ENCODE results near the gene WASHC2A.
"Not testable (repeated sequence)": the region's sequence is repeated elsewhere in the genome, so short reads cannot be mapped to it uniquely, and the experiment has no call there.

The WASHC2A gene, protein sequence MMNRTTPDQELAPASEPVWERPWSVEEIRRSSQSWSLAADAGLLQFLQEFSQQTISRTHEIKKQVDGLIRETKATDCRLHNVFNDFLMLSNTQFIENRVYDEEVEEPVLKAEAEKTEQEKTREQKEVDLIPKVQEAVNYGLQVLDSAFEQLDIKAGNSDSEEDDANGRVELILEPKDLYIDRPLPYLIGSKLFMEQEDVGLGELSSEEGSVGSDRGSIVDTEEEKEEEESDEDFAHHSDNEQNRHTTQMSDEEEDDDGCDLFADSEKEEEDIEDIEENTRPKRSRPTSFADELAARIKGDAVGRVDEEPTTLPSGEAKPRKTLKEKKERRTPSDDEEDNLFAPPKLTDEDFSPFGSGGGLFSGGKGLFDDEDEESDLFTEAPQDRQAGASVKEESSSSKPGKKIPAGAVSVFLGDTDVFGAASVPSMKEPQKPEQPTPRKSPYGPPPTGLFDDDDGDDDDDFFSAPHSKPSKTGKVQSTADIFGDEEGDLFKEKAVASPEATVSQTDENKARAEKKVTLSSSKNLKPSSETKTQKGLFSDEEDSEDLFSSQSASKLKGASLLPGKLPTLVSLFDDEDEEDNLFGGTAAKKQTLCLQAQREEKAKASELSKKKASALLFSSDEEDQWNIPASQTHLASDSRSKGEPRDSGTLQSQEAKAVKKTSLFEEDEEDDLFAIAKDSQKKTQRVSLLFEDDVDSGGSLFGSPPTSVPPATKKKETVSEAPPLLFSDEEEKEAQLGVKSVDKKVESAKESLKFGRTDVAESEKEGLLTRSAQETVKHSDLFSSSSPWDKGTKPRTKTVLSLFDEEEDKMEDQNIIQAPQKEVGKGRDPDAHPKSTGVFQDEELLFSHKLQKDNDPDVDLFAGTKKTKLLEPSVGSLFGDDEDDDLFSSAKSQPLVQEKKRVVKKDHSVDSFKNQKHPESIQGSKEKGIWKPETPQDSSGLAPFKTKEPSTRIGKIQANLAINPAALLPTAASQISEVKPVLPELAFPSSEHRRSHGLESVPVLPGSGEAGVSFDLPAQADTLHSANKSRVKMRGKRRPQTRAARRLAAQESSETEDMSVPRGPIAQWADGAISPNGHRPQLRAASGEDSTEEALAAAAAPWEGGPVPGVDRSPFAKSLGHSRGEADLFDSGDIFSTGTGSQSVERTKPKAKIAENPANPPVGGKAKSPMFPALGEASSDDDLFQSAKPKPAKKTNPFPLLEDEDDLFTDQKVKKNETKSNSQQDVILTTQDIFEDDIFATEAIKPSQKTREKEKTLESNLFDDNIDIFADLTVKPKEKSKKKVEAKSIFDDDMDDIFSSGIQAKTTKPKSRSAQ (N-terminal part only)

DNA sequence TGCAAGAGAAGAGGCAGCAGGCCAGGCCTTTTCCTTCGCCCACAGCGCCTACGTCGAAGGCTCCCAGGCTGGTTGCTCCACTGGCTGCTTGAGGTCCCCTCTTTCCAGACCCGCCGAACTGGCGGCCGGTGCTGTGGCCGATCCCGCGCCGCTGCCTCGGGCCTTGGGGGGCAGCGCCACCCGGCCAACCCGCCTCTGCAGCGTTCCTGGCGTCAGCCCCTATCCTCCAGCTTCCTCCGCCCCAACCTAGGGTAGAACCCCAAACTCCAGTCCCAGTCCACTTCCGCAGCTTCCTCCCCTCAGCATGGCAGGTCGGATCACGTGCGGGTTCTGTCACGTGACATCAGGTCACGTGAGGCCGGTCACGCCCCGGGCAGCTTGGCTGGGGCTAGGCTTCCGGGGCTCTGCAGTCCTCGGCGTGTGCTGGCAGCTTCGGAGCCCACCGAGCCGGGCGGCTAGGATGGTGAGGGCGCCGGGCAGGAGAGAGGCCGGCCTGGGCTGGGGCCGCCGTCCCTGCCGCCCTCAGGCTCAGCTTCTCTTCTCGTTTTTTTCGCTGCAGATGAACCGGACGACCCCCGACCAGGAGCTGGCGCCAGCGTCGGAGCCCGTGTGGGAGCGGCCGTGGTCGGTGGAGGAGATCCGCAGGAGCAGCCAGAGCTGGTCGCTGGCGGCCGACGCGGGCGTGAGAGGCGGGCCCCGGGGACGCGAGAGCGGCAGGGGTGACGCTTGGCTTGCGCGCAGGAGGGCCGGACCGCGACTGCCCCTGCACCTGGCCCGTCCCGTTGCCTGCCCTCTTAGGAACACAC, at the start of gene WASHC2A:
Gene WASHC2A, plus strand, starts transcription at position 409 of the 806 bp plus-strand sequence. Its CDS starts 52 bp downstream, at position 461.
- DNase-seq (ENCODE audit: low read depth in 4 of 4, low spot score in 1 of 4): peak; percentile 57 to 92 (median 79)

DNA sequence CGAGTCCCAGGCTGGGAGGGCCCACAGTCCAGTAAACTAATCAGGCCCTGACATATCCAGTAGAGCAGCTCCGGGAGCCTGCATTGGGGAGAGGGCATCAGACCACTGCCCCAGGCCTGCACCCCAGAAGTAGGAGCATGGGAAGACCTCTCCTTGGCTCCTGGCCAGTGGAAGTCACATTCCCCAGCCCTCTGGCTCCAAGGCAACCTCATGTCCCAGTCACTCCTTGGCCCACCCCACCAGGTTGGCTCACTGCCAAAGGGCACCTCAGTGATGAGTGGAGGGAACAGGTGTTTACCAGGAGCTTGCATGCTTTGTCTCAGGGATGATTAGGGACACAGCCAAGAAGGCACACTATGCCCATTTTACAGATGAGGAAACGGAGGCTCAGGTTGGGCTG, 48.5 kb upstream of the WASHC2A start:
- not testable (repeated sequence) for DNase-seq (ENCODE audit: low read depth in 4 of 4, low spot score in 1 of 4)

DNA sequence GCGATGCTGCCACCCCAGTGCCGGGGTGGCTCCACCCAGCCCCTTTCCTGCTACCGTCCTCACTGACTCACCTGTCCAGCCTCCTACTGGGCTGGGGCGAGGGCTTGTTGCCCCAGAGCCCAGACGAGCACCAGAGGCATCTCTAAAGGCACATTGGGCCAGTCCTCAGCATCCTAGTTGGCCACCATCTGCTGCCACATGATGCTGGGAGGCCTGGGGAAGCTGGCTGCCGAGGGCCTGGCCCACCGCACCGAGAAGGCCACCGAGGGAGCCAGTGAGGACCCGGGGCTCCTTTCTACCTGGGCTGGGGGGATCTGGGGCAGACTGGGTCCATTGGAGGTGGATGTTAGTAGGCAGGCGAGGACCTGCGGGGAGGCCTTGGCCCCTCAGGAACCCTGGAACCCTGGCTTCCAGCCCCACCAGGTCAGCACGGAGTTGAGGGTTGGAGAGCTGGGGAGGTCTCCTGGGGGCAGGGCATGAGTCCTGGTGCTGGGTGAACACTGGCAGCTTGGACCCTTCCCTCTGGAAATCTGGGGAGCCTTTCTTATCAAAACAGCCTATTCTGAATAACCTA, 47.2 kb upstream of the WASHC2A start:
- not testable (repeated sequence) for DNase-seq (ENCODE audit: low read depth in 4 of 4, low spot score in 1 of 4)

DNA sequence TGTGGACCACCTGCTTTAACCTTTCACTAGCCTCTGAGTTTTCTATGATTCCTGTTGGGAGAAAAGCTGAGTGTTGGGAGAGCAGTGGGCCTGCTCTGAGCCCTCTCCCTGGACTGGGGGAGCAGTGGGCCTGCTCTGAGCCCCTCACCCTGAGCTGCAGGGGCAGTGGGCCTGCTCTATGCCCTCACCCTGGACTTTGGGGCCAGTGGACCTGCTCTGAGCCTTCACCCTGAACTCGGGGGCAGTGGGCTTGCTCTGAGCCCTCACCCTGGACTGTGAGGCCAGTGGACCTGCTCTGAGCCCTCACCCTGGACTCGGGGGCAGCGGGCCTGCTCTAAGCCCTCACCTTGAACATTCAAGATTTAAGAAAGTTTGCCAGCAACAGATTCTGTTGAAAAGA, 46.1 kb upstream of the WASHC2A start:
- DNase-seq (ENCODE audit: low read depth in 4 of 4, low spot score in 1 of 4): no peak

DNA sequence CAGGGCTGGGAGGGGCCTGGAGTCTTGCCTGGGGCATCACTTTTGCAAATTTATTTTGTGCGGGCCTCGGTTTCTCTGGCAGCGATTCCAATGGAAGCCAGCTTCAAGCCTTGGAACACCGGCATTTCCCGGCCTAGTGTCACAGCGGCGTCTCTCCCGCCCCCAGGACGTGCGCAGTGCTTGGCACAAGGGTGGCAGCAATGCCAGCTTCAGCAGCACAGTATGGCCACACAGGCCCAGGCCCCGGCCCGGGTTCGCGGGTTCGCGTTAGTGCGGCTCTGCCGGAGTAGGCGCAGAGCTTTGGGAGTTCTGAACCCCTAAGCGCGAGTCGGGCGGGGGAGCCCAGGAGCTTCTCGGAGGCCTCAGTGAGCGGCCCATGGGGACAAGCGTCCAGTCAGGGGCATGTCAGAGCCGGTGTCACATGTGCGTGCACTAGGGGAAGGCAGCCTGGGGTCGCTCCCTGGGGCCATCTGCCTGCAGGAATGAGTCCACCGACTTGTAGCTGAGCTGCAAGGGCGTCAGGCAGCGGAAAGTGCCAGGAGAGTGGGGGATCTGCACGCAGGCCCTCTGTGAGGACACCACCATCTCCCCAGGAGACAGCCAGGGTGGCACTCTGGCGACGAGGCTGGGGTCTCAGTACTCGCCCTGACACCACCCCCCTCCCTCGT, 42.9 kb upstream of the WASHC2A start:
- DNase-seq (ENCODE audit: low read depth in 4 of 4, low spot score in 1 of 4): not testable (repeated sequence)

DNA sequence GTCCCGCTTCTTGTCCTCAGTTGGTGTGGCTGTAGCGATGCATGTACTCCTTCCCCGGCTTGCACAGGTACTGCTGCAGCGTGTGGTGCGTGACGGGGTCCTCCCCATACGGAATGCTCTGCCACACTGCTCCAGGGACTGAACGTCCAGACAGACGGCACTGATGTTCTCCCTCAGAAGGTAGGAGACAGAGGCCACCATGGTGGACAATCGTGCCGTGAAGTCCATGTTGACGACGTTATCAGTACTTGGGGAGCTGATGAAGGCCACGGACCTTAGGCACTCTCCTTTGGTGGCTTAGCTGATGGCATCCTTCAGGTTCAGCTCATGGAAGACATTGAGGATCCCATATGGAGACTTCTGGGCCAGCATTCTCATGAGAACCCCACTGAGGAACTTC, 42.1 kb upstream of the WASHC2A start:
- DNase-seq (ENCODE audit: low read depth in 4 of 4, low spot score in 1 of 4): no peak

DNA sequence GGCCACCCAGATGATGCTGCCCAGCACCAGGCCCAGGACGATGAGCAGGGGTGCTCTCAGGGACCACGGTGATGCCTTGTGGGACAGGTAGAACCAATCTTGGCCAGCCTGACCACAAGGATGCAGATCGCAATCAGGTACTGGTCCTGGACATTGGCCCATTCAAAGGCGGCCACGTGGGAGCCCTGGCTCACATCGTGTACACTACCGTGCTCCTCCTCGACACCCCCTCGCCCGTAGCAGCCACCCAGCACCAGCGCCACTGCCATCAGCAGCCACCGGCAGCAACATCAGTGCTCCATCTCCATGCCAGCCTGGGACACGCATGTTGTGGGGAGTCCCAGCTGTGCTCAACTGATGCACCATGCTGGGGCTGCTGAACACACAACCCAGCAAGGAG, 40.6 kb upstream of the WASHC2A start:
- no peak for DNase-seq (ENCODE audit: low read depth in 4 of 4, low spot score in 1 of 4)

DNA sequence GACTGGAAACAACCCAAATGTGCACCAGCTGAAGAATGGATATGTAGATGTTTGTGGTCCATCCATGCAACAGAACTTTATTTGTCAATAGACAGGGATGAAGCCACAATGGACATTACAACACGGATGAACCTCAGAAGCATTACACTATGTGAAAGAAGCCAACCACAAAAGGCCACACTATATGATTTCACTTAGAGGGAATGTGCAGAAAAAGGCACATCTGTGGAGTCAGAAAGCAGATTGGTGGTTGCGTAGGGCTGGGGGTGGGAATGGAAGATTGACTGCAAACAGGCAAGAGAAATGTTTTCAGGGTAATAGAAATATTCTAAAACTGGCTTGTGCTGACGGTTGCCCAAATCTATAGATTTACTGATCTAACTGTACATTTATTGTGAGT, 34.3 kb upstream of the WASHC2A start:
- no peak for DNase-seq (ENCODE audit: low read depth in 4 of 4, low spot score in 1 of 4)

DNA sequence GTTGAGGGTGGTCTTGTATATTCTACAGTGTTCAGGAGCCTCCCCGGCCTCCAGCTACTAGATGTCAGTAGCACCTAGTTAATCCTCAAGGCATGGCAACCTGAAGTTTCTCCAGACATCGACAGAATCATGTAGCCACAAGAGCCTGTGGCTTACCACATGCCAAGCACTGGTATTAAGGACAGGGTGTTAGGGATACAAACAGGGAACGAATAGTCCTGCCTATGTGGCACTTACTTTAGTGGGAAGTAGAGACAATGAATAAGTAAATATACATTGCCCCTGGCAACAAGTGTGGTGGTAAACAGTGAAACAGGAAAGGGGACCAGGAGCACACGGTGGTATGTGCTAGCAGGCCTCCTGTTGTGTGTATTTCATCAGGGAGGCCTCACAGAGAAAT, 32.4 kb upstream of the WASHC2A start:
- not testable (repeated sequence) for DNase-seq (ENCODE audit: low read depth in 4 of 4, low spot score in 1 of 4)

DNA sequence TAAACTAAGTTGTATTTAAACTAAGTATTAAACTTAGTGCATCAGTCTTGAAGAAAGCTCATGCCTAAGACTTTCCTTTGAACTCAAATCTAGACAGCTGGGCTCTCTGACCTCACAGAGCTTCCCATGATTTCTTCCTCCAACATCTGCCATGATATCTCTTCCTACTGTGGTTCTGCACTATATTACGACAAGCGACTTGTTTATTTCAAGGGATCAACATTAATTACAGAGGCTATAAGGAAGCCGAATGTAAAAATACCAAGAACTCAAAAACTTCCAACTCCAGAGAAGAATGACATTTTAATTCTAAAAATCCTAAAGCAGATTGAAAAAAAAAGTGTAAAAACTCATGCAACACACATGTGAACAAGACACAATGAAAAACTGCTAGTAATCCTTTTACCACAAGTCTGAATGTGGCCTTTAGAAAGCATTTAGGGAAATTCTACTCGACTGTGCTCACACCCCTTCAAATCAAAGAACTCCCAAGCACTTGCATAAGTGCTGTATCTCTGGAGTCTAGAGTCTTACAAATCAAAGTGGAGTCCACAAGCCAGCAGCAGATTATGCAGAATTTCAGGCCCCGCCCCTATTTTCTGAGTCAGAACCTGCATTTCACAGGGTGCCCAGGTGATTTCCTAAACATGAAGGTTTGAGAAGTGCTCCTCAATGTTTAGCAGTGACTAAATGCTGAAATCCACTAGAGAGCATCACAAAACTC, 22.7 kb upstream of the WASHC2A start:
- no peak for DNase-seq (ENCODE audit: low read depth in 4 of 4, low spot score in 1 of 4)

DNA sequence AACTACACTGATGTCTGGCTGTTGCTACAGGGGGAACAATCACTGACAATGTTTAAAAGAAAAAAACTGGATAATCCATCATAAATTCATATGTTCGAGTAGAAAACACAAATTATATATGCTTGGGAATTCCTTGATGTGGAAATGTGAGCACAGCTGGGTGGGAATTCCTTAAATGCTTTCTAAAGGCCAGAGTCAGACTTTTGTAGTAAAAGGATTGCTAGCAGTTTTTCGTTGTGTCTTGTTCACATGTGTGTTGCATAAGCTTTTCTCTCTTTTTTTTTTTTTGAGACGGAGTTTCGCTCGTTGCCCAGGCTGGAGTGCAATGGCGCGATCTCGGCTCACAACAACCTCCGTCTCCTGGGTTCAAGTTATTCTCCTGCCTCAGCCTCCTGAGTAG, 21.3 kb upstream of the WASHC2A start:
- not testable (repeated sequence) for DNase-seq (ENCODE audit: low read depth in 4 of 4, low spot score in 1 of 4)

DNA sequence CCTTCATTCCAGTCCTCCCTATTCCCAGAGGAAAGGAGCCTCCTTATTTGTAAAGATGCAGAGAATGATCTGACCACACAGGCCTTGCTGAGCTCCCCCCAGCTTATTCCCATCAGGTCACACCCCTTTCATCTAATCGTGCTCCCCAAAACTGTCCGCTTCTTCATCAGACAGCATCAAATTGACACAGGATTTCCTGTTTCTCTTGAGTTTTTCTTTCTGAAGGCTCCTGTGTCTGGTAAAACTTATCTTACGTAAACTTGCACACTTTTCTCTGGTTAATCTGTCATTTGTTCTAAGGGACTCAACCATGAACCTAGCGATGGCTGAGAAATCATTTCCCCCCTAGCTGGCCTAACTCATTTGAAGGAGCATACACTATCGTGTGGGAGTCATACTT, 20.2 kb upstream of the WASHC2A start:
- DNase-seq (ENCODE audit: low read depth in 4 of 4, low spot score in 1 of 4): not testable (repeated sequence)

DNA sequence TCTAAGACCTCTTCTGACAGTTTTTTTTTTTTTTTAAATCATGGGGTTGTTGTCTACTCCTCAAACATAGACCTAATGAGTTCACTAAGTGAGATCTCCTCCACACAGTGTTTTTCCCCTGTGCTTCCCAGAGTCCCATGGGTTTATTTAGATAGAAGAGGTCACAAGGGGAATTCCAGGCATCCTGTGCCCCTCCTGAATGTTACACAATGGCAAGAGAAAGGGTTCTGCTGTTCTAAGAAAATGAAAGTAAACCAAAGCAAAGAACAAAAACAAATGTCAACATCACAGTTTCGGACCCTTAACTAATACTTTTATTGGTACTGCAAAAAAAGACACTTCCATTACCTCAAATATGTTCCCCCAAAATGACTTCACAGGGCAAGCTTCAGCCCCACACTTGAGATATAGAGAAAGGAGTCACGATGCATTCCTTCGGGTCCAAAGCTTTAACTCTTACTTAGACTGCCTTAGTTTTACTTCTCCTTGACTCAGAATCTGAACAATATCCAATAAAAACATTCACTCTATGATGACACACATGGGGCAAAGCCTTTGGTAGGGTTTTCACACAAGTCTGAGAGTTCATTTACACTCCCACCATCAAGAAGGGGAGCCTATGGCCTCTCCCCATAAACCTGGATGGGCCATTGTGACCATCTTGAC, 15.6 kb upstream of the WASHC2A start:
- DNase-seq (ENCODE audit: low read depth in 4 of 4, low spot score in 1 of 4): not testable (repeated sequence)

DNA sequence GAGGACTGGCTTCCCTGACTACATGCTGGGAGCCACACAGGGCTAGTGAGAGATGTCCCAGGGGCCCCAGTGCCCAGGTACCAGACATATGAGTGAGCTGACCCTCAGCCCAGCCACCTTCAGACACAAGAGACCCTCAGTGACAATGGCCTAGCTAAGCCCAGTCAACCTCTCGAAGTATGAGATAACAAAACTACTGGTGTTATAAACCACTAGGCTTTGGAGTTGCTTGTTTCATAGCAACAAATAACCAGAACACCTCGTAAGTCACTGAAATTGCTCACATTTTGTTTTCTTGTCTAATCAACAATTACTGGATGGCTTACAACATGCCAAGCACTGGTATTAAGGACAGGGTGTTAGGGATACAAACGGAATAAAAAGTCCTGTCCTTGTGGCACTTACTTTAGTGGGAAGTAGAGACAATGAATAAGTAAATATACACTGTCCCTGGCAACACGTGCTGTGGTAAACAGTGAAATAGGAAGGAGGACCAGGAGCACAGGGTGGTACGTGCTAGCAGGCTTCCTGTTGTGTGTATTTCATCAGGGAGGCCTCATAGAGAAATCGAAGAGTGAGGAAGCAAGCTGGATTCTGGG, 14.9 kb upstream of the WASHC2A start:
- DNase-seq (ENCODE audit: low read depth in 4 of 4, low spot score in 1 of 4): not testable (repeated sequence)

DNA sequence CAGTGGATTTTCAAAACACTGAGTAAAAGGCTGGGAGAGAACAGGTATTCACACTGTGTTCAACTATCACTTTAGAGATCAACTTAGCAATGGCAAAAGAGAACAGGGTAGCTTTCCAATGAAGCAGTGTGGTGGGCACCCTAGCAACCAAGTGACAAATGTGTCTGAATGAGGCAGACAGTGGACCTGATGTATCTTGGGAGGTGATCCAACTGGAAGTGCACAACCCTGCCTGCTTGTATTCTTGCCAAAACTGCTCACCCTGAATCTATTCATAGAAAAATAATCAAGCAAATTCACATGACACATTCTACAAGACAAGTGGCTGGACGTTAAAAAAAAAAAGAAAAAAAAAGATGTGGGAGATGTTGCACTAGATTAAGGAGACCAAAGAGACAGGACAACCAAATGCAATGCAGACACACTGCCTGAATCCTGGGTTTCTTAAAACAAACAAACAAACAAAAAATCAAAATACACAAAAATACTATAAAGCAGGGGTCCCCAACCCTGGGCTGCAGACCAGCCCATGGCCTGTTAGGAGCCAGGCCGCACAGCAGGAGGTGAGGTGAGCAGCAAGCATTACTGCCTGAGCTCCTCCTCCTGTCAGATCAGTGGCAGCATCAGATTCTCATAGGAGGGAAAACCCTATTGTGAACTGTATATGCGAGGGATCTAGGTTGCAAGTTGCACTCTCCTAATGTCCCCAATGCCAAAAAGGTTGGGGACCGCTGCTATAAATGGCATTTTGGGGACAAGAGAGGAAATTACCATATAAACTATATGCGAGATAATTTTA, 12.1 kb upstream of the WASHC2A start:
- DNase-seq (ENCODE audit: low read depth in 4 of 4, low spot score in 1 of 4): not testable (repeated sequence)

DNA sequence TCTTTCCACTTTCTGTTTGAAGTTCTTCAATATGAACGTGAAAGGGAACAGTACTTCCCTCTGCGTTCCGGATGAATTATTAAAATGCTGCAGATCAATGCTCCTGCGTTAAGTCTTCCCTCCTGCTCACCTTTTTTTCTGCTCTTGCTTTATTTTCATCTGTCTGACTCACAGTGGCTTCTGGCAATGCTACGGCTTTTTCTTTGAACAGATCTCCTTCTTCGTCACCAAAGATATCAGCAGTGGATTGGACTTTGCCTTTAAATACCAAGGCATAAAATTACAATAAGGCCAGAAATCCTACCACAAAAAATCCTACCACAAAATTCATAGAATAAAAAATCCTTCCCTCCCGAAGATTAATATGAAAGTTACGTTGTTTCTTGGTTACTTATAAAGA, 11.1 kb upstream of the WASHC2A start:
- DNase-seq (ENCODE audit: low read depth in 4 of 4, low spot score in 1 of 4): not testable (repeated sequence)

DNA sequence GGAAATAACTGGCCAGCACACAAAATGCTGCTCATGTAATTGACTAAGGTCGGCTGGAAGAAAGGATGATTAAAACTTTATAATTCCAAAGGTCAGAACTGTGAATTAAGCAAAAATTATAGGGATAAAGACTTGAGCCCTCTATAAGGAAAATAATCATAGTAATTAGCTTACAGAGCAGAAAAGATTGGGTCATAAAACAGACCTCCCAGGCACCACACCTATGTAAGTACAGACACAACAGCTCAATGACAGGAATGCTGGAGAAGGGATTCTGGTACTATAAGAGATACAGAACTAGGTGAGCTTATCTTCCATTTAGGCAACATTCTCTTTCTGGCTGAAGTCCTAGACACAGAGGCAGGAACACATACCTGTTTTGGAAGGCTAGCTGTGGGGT, 9.0 kb upstream of the WASHC2A start:
- not testable (repeated sequence) for DNase-seq (ENCODE audit: low read depth in 4 of 4, low spot score in 1 of 4)
